ENCODE data around the gene ENTHD1.

The ENTHD1 gene

GRCh38 chr22:39910876-39911613 is 17.5 kb upstream of the ENTHD1 start:
- no peak overlapping the region for H3K4me3 ChIP-seq (ENCODE audit: low read length)
- H4K20me1 ChIP-seq (ENCODE audit: control insufficient read depth, insufficient read depth, low read depth, low read length) = no peaks in the 10 kb centered on the region
- no peak overlapping the region for H3K27ac ChIP-seq (ENCODE audit: low read depth, low read length)
- peaks cover 3% of the 10 kb centered on the region; the same call in 1 of the 2 replicates for H3K27me3 ChIP-seq (ENCODE audit: control insufficient read depth, low read length)
- H3K9me2 ChIP-seq (replicated peaks; ENCODE audit: control insufficient read depth, low read length) = no peaks in the 10 kb centered on the region
- TF ChIP-seq CTCF (IDR thresholded peaks at IDR 0.05; ENCODE audit: low read depth, low read length, poor library complexity, severe bottlenecking) (no peak), EZH2phosphoT487 (IDR thresholded peaks at IDR 0.05; ENCODE audit: borderline replicate concordance, low read length) (no peak)
- no peaks in the 10 kb centered on the region for H3K9me3 ChIP-seq (ENCODE audit: control insufficient read depth, insufficient read depth, low read length)
- H3F3A ChIP-seq (ENCODE audit: control insufficient read depth, insufficient read depth) = no peaks in the 10 kb centered on the region
- H3K79me2 ChIP-seq (ENCODE audit: control insufficient read depth, low read length) = no peaks in the 10 kb centered on the region
- no peak overlapping the region for H3K4me2 ChIP-seq (ENCODE audit: low read length)
- H3K36me3 ChIP-seq (ENCODE audit: control insufficient read depth, low read length) = no peaks in the 10 kb centered on the region
- H3K4me1 ChIP-seq (ENCODE audit: control insufficient read depth, low read length) = no peaks in the 10 kb centered on the region

DNA sequence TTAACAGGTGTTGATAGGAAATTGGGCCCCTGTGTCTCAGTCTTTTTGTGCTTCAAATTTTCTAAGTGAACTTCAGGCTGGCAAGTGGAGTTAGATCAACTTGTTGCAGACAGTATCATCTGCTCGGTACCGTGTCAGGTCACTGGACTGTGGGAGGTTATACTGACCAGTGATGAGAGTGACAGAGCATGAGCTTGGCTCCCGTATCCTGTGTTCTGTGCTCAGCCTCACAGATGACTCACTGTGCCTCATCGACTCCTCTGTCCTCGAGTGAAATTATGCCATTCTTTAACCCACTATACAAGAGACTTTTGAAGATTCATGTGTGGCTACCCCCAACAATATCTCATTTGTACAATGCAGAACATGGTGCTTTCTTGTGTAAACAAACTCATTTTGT is 15.2 kb upstream of the ENTHD1 start:
- H3K36me3 ChIP-seq (ENCODE audit: control insufficient read depth, low read length) = no peaks in the 10 kb centered on the region
- H3K9me3 ChIP-seq (ENCODE audit: control insufficient read depth, insufficient read depth, low read length) = no peaks in the 10 kb centered on the region
- no peaks in the 10 kb centered on the region for H3K9me2 ChIP-seq (replicated peaks; ENCODE audit: control insufficient read depth, low read length)
- H3K4me1 ChIP-seq (ENCODE audit: control insufficient read depth, low read length) = no peaks in the 10 kb centered on the region
- no peaks in the 10 kb centered on the region for H3K79me2 ChIP-seq (ENCODE audit: control insufficient read depth, low read length)
- no peak overlapping the region for H3K4me2 ChIP-seq (ENCODE audit: low read length)
- TF ChIP-seq EZH2phosphoT487 (IDR thresholded peaks at IDR 0.05; ENCODE audit: borderline replicate concordance, low read length) = no peak
- no peak for TF ChIP-seq CTCF (IDR thresholded peaks at IDR 0.05; ENCODE audit: low read depth, low read length, poor library complexity, severe bottlenecking)
- peaks cover 3% of the 10 kb centered on the region; the same call in 1 of the 2 replicates for H3K27me3 ChIP-seq (ENCODE audit: control insufficient read depth, low read length)
- H3K27ac ChIP-seq (ENCODE audit: low read depth, low read length) = no peak overlapping the region
- no peaks in the 10 kb centered on the region for H3F3A ChIP-seq (ENCODE audit: control insufficient read depth, insufficient read depth)
- no peaks in the 10 kb centered on the region for H4K20me1 ChIP-seq (ENCODE audit: control insufficient read depth, insufficient read depth, low read depth, low read length)
- H3K4me3 ChIP-seq (ENCODE audit: low read length) = no peak overlapping the region

DNA sequence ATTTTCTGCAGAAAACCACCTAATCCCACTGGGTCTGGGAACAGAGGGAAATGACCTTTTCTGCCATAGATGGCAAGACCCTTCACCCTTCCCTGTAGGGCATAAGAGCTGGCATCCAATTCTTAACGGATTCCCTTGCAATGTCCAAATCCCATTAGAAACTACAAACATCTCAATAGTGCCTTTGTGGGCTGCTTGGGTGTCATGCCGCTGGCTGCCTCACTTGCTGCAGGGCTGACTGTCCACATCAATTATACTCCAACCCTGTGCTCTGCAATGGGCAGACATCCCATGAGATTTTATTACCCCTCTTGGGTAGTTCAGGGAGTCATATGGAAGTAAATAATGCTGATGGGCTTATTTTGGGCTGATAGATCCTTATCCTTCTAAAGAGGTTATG is 14.6 kb upstream of the ENTHD1 start:
- no peaks in the 10 kb centered on the region for H3F3A ChIP-seq (ENCODE audit: control insufficient read depth, insufficient read depth)
- TF ChIP-seq CTCF (IDR thresholded peaks at IDR 0.05; ENCODE audit: low read depth, low read length, poor library complexity, severe bottlenecking) = no peak
- TF ChIP-seq EZH2phosphoT487 (IDR thresholded peaks at IDR 0.05; ENCODE audit: borderline replicate concordance, low read length) = no peak
- no peak overlapping the region for H3K4me3 ChIP-seq (ENCODE audit: low read length)
- no peaks in the 10 kb centered on the region for H3K79me2 ChIP-seq (ENCODE audit: control insufficient read depth, low read length)
- no peaks in the 10 kb centered on the region for H3K4me1 ChIP-seq (ENCODE audit: control insufficient read depth, low read length)
- H3K27me3 ChIP-seq (ENCODE audit: control insufficient read depth, low read length) = peaks cover 3% of the 10 kb centered on the region; the same call in 1 of the 2 replicates
- no peaks in the 10 kb centered on the region for H3K9me2 ChIP-seq (replicated peaks; ENCODE audit: control insufficient read depth, low read length)
- H3K9me3 ChIP-seq (ENCODE audit: control insufficient read depth, insufficient read depth, low read length) = no peaks in the 10 kb centered on the region
- H3K4me2 ChIP-seq (ENCODE audit: low read length) = no peak overlapping the region
- H3K27ac ChIP-seq (ENCODE audit: low read depth, low read length) = no peak overlapping the region
- no peaks in the 10 kb centered on the region for H3K36me3 ChIP-seq (ENCODE audit: control insufficient read depth, low read length)
- no peaks in the 10 kb centered on the region for H4K20me1 ChIP-seq (ENCODE audit: control insufficient read depth, insufficient read depth, low read depth, low read length)

Data from DOHH2 (cell line).